HG03064 (cell line): ENCODE data around the gene C10orf62.
"Not testable (repeated sequence)": the region's sequence is repeated elsewhere in the genome, so short reads cannot be mapped to it uniquely, and the experiment has no call there.

Experiments used
- ATAC-seq: cut with Tn5 transposase; IDR thresholded peaks from one replicate; pipeline ENCODE4 v1.9.1; 2021; ENCODE audit warnings: low read depth; ENCODE audit not compliant: unreplicated experiment

Gene C10orf62

GRCh38 chr10:97563337-97563736 is 26.2 kb upstream of the C10orf62 start:
- no peak for ATAC-seq

- no peak for ATAC-seq
These were observed 24.7 kb upstream of the C10orf62 start for GRCh38 chr10:97564776-97565175.

GRCh38 chr10:97566336-97566996 is 23.1 kb upstream of the C10orf62 start:
- no peak for ATAC-seq

GRCh38 chr10:97567891-97568290 is 21.6 kb upstream of the C10orf62 start:
- no peak for ATAC-seq

- no peak for ATAC-seq
These were observed 19.3 kb upstream of the C10orf62 start for GRCh38 chr10:97570146-97570788.

- ATAC-seq = no peak
These were observed 18.6 kb upstream of the C10orf62 start for GRCh38 chr10:97570789-97571471.

- ATAC-seq = no peak
These were observed 17.9 kb upstream of the C10orf62 start for GRCh38 chr10:97571622-97572021.

- no peak for ATAC-seq
These were observed 17.1 kb upstream of the C10orf62 start, which contains the start of gene ANKRD2 for GRCh38 chr10:97572214-97572989. Gene ANKRD2, plus strand, starts transcription at chr10:97572779. Its CDS starts 10 bp downstream, at chr10:97572789.

- no peak for ATAC-seq
These were observed 16.5 kb upstream of the C10orf62 start for GRCh38 chr10:97573021-97573420.

GRCh38 chr10:97573672-97574071 is 15.8 kb upstream of the C10orf62 start:
- no peak for ATAC-seq

GRCh38 chr10:97574374-97575126 is 15.0 kb upstream of the C10orf62 start:
- ATAC-seq = no peak

- ATAC-seq = no peak
These were observed 14.3 kb upstream of the C10orf62 start for GRCh38 chr10:97575127-97575668.

- ATAC-seq = not testable (repeated sequence)
These were observed 13.0 kb upstream of the C10orf62 start for GRCh38 chr10:97576487-97576886.

- ATAC-seq = no peak
These were observed 11.8 kb upstream of the C10orf62 start for GRCh38 chr10:97577701-97578100.

- no peak for ATAC-seq
These were observed 11.2 kb upstream of the C10orf62 start for GRCh38 chr10:97578171-97578844.

GRCh38 chr10:97580421-97581367 is 8.8 kb upstream of the C10orf62 start:
- ATAC-seq = no peak

GRCh38 chr10:97582169-97582568 is 7.4 kb upstream of the C10orf62 start:
- ATAC-seq = no peak

- ATAC-seq = no peak
These were observed 6.0 kb upstream of the C10orf62 start for GRCh38 chr10:97583476-97583875.
